Glutamatergic neuron (in vitro differentiated cells): Measurements from ENCODE around the gene SDC1. TPM values are rescaled to one million over a fixed set of nuclear protein-coding genes. Genes with fewer than 3 reads are reported as not detected.

Source experiments
- DNase-seq: peaks from one replicate; pipeline ENCODE4 v3.0.0; 2022
- H3K27ac Mint-ChIP-seq: one replicate; pipeline ENCODE4 v1.8.0; 2020; ENCODE audit warnings: mild to moderate bottlenecking, mixed read lengths, inconsistent platforms; ENCODE audit not compliant: unreplicated experiment
- H3K27me3 Mint-ChIP-seq: one replicate; pipeline ENCODE4 v1.8.0; 2020; ENCODE audit warnings: mild to moderate bottlenecking, moderate library complexity, mixed read lengths, inconsistent platforms; ENCODE audit not compliant: unreplicated experiment
- H3K36me3 Mint-ChIP-seq: one replicate; pipeline ENCODE4 v1.8.0; 2020; ENCODE audit warnings: mild to moderate bottlenecking, mixed read lengths, inconsistent platforms; ENCODE audit not compliant: unreplicated experiment
- H3K4me1 Mint-ChIP-seq: one replicate; pipeline ENCODE4 v1.8.0; 2020; ENCODE audit warnings: mild to moderate bottlenecking, low read depth, mixed read lengths, inconsistent platforms; ENCODE audit not compliant: unreplicated experiment
- H3K4me3 Mint-ChIP-seq: one replicate; pipeline ENCODE4 v1.8.0; 2020; ENCODE audit warnings: mild to moderate bottlenecking, mixed read lengths, inconsistent platforms; ENCODE audit not compliant: unreplicated experiment
- H3K9me3 Mint-ChIP-seq: one replicate; pipeline ENCODE4 v1.8.0; 2020; ENCODE audit warnings: mild to moderate bottlenecking, moderate library complexity, mixed read lengths, inconsistent platforms; ENCODE audit not compliant: unreplicated experiment
- CTCF ChIP-seq: fragments of 200-600 bp; sonication (generic); IDR thresholded peaks from one replicate; pipeline ENCODE4 v1.5.0; 2021; ENCODE audit not compliant: partially characterized antibody, unreplicated experiment
- total RNA-seq: library from RNA; stranded (reverse); fragmentation: NEBNext Ultra II Directional; extraction: Animal tissue kit (Norgen Biotek cat#: 25700); gene quantifications from one replicate; pipeline ENCODE4 v1.2.1, GENCODE V29; 2021; ENCODE audit not compliant: unreplicated experiment

Gene SDC1
- total RNA-seq, 1 donor from 2014 or later = 0.93 TPM

- H3K4me1 Mint-ChIP-seq = peaks cover 15% of the 10 kb centered on the region
Measured at GRCh38 chr2:20198796-20199632, 25.9 kb downstream of the SDC1 start.

DNA sequence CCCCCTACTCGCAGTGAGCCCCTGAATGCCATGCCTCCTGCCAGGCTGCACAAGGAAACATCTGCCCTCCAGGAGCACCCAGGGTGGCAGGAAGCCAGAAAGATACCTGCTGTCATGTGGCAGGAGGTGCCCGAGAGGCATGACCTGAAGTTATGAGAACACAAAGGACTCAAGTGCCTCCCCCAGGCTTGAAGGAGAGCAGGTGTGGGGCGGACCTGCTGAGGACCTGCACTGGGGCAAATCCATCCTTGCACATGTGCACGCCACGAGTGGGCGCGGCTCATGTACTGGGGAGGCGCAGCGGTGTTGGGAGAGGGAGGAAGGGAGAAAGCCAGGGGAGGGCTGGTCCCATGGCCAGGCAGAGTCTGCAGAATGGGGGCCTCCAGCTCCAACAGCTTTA is 26.9 kb downstream of the SDC1 start:
- no peak for TF ChIP-seq CTCF
- Mint-ChIP-seq H3K27me3 (no peaks in the 10 kb centered on the region), H3K9me3 (peaks cover 6% of the 10 kb centered on the region), H3K27ac (peak overlapping the region; percentile 33), H3K4me3 (no peak overlapping the region), H3K36me3 (peaks cover 6% of the 10 kb centered on the region), H3K4me1 (peaks cover 15% of the 10 kb centered on the region)
- no peak for DNase-seq

More at GRCh38 chr2:20198796-20199632, 25.9 kb downstream of the SDC1 start:
- Mint-ChIP-seq H3K9me3 (peaks cover 6% of the 10 kb centered on the region), H3K36me3 (peaks cover 6% of the 10 kb centered on the region), H3K27ac (no peak overlapping the region), H3K4me3 (no peak overlapping the region), H3K27me3 (no peaks in the 10 kb centered on the region)
- DNase-seq = no peak
- no peak for TF ChIP-seq CTCF

DNA sequence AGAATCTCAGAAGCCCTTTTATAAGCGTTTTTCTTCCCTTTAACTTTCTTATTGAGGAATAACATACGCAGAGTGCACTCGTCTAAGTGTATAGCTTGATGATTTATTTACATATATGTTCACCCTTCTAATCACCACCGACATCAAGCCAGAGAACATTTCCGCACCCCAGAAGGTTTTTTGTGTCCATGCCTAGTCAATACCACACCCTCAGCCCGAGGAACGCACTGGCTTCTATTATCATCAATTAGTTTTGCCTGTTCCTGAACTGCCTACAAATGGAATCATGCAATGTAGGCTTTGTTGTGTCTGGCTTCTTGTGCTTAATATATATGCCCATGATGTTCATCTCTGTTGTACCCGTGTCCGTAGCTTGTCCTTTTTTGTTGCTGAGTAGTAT is 27.7 kb downstream of the SDC1 start:
- Mint-ChIP-seq H3K4me3 (no peak overlapping the region), H3K27ac (no peak overlapping the region), H3K27me3 (no peaks in the 10 kb centered on the region), H3K36me3 (peaks cover 6% of the 10 kb centered on the region), H3K9me3 (peaks cover 6% of the 10 kb centered on the region), H3K4me1 (peaks cover 15% of the 10 kb centered on the region)
- no peak for TF ChIP-seq CTCF
- no peak for DNase-seq

GRCh38 chr2:20196657-20197161 is 28.2 kb downstream of the SDC1 start:
- Mint-ChIP-seq H3K27ac (no peak overlapping the region), H3K4me1 (peaks cover 15% of the 10 kb centered on the region), H3K36me3 (peaks cover 6% of the 10 kb centered on the region), H3K4me3 (no peak overlapping the region), H3K9me3 (peaks cover 6% of the 10 kb centered on the region), H3K27me3 (no peaks in the 10 kb centered on the region)
- TF ChIP-seq CTCF = no peak
- DNase-seq = peak; percentile 44

- Mint-ChIP-seq H3K4me3 (no peak overlapping the region), H3K27ac (no peak overlapping the region), H3K27me3 (no peaks in the 10 kb centered on the region), H3K9me3 (peaks cover 6% of the 10 kb centered on the region), H3K36me3 (peaks cover 6% of the 10 kb centered on the region), H3K4me1 (peaks cover 15% of the 10 kb centered on the region)
- no peak for TF ChIP-seq CTCF
- DNase-seq = no peak
Measured at GRCh38 chr2:20196053-20196656, 28.8 kb downstream of the SDC1 start.
